ENCODE data around the gene OTOS.

The OTOS gene

DNA sequence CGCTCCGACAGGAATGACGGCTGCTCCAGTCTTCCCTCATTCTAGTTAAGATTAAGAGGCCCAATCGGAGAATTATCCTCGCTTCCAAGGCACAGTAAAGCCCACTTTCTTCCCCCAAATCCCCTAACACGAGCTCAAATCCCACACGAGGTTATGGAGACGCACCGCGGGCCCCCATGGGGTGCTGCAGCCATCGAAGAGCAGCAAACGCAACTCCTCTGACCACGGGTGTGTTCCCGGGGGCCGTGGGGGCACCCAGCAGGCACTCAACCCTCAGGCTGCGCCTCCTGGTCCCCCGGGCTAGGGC, 4.8 kb downstream of the OTOS start:
- no peak for DNase-seq

DNA sequence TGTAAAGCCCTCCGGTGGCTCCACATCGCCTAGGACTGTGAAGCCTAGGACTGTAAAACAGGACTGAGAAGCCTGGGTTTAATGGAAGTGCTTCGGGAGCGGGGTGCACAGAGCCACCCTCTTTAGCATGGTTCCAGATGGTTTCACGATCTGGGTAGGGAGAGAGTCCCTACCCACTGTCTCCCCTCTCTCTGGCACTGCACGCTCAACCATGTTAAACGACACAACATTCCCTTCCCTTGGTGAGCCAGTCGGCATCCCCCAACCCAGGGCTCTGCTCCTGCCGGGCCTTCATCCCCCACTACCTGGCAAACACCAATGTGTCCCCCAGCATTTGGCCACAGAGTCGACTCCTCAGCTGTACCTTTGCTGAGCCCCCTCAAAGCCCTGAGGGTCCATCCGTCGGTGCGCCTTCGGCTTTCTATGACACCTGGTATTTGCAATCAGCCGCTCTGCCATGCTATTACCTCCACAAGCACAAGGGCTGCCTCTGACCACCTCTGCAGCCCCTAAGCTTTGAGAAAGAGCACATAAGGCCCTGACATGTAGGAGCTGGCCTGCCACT, 5.4 kb downstream of the OTOS start:
- no peak for DNase-seq

DNA sequence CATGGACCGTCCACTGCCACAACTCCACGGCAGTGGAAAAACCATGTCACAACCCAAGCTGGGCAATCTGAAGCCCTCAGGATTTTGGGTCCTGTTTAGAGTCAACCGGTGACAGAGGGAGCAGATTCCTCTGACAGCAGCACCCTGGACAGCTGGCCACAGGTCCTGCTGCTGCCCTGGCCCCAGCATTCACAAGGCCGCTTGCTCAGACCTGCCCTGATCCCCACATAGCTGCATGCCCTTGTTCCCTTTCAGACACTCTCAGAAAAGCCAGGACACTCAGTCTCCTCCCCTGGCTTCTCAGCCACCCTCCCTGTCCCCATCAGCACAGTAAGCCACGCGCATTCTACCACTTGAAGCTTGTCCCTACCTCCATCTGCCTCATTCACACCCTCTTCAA, 6.0 kb downstream of the OTOS start:
- no peak for DNase-seq

DNA sequence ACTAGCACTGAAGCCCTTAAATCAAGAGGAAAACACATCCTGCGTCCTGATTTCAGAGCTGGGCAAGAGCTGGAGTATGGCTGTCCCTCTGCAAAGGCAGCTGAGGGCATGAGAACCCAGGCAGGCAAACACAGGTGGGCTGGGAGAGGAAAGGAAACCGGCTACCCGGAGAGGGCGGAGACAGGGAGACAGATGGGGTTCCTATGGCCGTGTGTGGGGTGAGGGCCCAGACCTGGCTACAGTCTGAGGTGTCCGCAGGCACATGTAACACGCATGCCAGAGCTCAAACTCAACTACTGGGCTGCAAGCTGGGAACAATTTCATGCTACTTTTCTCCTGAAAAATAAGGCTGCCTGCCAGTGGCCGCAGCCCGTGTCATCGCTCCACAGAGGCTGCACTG, 7.1 kb downstream of the OTOS start:
- no peak for DNase-seq

DNA sequence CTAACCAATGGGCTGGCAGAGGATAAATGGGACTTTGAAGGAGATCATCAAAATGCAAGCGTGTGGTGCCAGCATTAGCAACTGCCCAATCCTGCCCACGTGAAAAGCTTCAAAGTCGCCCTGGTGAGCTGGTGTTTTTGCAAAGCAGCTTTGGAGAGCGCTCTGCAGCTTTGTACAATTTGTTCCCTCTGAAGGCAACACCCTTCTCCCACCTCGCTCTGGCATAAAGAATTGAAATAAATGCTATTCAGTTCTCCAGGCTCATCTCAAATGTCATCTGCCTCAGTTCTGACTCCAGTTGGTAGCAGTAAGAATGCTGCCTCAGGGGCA, 7.8 kb downstream of the OTOS start:
- DNase-seq = no peak

DNA sequence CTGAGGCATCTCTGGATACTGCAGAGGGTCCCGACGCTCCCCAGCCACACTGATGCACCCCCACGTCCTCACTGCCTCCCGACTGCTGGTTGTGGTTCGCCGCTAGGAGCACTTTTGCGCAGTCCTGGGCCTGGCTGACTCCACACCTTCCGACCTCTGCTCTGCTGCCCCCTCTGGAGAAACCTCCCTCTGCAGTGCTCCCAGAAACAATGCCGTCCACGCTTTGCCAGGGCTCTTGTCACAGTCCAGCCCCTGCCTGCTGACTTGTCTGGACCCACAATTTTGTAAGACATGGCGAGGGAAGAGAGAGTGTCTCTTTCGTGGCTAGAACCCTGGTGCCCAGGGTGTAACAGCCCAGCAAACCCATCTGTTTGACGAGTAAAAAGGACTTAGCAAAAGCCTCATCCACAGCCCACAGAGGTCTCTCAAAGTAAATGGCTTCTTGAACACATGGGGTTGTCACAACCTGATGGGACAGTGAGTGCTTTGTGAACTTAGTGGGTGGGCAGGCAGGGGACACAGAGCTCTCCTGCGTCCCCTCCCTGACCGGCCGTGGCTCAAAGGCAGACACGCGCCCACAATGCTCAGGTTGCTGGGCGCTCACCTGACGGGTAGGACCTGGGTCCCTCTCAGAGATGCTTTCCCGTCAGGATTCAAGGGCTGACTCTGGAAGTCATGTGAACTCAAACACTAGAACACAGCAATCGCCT, 8.4 kb downstream of the OTOS start:
- no peak for DNase-seq

DNA sequence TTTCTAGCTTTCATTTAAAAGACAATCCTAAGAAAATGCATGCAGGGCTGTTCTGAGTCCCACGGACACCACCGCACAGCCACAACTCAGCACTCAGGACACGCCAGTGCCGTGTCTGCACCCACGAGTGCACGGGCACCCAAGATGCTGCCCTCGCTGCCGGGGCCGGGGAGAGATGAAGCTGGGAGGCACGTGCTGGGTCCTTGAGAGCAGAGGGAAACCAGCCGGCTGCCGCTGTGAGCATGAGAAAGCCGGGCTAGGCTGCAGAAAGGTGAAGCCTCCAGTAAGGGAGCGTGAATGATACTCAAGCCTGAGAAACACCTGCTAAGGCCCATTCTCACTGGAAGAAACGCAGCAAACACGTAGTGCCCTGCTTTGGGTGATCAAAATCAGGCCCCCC, 9.2 kb downstream of the OTOS start:
- DNase-seq = no peak

DNA sequence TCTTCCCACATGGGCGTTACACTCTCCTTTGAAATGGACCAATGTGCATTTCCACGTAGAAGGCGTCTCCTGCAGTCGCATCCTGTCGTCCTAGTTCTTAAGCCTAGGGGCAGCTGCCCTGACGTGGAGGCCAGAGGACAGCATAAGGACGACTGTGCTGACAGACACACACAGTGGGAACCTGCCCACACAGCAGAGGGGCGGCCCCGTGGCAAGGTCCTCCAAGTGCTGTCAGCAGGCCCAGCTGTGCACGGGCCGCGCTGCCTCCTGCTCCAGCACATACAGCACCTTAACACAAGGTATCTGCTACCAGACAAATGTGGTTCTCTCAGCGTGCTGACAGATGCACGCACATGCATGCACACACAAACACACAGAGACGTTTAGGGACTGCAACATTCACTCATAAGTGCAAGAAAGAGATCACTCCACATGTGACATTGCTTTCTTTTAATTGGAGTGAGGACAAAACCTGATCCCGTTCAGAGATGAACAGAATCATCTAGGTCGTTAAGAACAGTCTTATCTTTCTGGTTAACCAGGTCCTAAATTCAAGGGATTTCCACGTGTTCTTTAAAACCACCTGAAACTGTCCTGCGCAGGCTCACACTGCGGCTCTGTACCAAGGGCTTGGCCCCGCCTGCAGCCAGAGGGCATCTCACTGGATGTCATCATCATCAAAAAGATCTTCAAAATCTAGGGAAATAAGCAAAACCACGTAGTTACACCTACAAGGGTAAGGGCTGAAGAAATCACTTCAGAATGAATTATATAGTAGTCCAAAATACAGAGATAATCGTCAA, 9.9 kb downstream of the OTOS start:
- DNase-seq = no peak

DNA sequence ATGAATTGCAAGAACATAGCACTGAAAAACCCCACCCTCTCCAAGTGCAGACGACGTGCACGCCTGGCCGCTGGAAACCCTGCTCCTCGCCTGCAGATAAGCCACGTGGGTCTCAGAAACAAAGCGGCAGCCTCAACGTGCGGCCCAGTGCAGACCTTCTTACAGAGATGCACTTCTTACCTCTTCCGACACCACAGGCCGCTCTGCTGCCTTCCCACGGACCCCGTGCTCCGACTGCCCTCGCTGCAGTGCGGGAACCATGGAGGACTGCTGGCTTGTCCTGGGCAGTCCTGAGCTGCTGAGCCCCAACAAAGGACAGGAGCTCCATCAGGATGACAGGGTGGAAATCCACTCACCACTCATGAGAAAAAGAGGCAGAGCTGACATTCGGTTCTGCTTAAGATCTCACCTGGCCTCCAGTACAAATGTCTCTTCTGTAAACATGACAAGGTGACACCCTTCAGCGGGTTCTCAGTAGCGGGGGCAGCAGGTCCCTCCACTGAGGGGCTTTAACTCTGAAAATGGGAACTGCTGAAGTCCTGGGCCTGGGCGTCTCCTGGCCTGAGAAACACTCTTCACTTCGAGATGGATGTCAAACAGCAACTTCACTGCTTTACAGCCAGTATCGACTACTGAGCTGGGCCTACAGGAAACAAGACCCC, 10.6 kb downstream of the OTOS start:
- no peak for DNase-seq

DNA sequence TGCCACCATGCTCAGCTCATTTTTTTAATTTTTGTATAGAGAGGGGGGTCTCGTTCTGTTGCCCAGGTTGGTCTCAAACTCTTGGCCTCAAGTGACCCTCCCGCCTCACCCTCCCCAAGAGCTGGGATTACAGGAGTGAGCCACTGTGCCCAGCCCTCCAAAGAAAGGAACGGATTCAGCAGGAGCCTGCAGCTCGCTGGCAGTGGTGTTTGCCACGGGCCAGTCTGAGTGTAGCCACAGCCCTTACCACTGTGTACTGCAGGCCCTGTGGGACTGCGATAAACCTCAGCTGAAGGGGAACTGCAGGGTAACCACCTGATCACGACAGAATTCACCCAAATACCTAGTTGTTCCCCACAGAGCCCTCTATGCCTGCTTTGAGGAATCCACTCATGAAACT, 11.1 kb downstream of the OTOS start:
- no peak for DNase-seq

DNA sequence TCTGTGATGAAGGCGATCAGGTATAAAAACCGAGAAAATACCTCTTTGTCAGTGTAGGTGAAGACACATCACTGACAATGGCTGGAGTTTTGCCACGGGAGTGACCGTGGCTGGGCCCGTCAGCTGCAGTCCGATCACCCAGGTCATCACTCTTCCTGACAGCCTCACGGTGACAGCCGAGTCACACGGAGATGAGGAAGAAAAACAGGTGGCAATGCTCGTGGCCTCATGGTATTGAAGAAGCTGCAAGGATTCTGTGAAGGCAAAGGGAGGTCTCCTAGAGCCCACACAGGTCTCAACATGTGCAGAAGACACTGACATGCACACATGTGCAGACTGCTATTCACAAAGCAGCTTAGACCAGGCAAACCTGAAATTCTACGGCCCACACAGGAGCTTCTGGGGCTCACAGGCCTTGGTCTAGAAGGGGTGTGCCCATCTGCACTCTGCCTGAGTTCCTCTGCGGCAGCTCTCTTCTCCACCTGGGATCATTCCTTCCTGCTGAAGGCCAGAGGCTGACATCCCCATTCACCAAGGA, 11.8 kb downstream of the OTOS start:
- no peak for DNase-seq

DNA sequence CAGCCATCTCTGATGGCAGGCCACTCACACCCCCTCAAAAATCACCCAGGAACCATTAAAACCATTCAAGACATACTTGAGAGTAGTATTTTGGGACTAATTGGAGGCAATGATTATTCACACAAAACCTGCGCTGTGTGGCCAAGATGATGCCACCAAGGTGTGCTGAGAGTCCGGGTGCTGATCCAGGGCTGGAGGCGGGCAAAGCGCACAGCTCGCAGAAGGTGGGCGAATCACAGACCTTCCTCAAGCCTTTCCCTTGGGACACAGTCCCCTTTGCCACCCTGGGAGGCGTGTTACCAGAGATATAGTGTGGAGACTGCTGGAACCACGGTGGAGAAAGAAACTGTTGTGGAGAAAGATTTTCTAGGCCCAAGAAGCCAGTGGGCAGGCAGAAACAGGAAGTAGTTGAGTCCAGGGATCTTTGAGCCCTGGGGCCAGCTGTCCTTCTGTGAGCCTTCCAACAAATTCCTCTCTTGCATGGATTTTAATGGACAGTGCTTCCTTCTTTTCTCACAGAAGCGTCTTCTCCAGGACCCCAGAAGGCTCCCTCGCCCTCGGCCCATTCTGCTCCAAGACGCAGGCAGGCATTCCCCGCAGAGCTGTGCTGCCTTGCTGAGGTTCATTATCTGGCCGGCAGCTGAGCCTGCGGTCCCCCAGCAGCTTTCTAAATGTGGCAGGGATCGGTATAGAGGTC, 12.4 kb downstream of the OTOS start:
- DNase-seq = no peak

DNA sequence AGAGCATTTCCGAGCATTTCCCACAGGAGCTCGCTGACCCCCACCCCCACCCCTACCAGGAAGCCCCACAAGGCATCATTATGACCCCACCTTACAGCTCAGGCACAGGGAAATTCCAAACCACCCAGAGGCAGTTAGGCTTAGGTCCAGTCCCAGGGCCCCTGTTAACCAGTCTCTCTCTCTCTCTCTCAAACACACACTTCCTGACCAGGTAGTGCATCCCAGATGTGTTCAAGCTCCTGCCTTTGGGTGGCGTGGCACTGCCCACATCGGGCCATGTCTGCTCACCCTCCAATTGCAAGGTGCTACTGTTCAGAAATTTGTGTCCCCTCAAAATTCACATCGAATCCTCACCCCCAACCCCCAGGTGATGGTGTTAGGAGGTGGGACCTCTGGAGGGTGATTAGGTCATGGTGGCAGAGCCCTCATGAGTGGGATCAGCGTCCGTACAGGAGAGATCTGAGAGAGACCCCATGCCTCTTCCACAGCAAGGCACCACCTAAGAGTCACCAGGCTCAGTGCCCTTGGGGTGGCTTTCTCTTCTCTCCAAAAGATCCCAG, 13.2 kb downstream of the OTOS start:
- DNase-seq = no peak

DNA sequence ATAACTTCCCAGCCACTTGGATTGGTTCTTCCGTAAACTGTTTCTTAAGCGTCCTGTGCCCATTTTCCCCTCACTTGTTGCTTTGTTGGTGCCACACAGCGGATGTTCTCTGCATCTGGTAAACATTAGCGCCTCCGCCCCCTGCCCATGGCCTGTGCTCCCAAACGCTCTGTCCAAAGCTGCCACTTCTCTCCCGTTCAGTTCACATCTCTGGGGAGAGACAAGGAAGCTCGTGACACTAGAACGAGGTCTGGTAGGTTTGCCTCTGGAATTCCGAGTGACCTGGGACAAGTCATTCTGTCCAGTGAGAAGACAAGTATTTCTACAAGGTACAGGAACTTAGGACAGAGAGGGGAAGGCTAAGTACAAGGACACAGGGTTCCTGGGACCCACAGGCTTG, 13.7 kb downstream of the OTOS start:
- no peak for DNase-seq

DNA sequence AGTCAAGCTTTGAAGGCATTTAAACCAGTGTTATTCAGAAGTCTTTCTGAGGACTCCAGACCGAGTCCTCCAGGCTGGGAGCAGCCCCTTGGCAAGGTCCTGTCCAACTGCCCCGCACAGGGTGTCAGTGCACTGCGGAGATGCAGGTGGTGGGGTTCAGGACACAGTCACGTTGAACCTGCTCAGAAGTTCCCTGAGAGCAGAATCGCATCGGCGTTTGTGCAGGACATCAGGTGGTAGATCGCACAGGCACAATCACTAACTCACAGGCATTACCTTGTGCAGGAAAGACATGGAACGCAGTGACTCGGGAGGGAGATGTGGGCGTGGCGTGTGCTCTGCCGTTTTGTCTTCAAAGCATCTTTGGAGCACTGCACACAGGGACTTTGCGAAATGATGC, 14.7 kb downstream of the OTOS start:
- DNase-seq = no peak

DNA sequence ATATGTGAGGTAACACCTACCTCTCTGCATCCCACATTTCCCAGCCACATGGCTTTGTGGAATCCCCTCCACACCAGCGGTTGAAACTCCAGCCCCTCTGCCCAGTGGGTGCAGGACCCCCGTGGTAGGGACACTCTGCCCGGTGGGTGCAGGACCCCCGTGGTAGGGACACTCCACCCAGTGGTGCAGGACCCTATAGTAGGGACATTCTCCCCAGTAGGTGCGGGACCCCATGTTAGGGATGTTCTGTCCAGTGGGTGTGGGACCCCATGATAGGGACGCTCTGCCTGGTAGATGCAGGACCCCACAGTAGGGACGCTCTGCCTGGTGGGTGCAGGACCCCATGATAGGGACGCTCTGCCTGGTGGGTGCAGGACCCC, 15.8 kb downstream of the OTOS start:
- DNase-seq = no peak

DNA sequence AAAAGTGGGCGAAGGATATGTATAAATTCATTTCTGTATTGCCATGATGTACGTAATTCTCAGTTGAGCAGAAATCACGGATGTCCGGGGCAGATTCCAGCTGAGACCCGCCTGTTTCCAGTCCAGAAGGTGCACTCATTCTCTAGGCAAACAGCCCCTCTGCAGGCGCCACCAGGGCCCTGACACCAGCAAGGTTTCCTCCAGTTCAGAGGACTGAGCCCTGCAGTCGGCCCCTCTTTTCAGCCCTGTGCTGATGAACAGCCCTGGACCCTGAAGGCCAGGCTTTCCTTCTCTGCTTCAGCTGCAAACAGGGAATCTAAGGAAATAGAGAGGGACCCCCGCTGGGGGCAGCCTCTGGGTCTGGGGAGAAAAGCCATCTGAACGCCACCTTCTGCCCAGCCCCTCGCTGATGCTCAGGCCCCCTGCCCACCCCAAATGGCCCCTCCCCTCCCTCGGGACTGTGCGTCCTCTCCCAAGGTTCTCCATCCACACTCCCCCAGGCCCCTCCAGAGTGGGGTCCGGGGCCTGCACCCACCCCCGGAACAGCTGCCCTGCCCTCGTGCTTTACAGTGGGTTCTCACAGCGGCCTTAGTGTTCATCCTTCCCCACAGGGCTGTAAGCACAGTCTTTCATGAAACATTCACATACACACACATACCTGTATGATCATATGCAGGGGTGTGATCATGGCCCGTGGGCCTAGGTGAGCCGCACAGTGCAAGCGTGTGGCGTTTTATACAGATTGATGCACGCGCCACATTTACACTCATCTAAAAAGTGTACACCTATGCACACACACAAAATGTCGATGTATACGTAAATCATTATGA, 16.4 kb downstream of the OTOS start:
- no peak for DNase-seq

DNA sequence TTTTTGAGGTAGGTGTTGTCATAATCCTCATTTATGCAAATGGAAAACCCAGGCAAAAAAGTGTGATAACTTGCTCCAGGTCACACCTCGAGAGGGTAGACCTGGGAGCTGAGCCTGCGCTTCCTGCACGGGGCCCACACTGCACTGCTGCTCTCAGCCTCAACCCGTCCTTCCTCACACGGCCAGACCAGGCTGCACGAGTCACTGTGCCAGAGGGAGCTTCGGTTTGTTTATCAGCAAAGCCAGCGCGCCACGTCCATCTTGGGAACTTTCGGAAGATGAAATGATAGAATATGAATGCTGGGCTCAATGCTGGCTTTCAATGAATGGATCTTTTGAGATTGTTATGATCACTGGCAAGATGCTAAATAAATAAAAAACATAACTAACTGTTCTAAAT, 18.8 kb downstream of the OTOS start:
- DNase-seq = no peak

DNA sequence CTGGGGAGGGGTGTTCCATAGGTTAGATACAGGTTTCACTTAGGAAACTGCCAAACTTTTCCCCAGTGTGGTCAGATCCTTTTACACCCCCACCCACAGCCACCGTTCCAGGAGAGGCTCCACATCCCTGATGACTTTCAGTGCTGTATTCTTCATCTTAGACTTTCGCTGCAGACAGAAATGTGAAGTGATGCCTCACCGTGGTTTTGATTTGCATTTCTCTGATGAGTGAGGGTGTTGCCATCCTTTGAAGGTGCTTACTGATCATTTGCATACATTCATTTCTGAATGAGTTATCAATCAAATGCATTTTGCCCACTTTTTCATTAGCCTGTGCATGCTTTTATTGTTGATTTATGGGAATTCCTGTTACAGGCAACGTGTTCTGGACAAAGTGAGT, 19.3 kb downstream of the OTOS start:
- no peak for DNase-seq

DNA sequence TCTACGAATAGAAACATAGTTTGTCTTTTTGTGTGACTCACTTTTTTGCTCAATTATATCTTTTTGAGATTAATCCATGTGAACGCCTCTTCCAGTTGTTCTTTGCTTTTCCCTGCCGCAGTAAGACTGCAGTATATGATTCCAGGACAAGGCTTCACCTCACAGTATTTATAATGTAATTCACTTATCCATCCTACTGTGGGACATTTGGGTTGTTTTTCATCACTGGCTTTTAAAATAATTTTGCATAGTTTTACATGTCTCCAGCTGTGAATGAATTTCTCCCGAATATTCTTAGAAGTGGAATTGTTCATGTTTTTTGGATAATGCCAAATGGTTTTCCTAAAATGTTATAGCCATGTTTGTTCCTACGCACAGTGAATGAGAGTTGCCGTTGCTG, 26.2 kb downstream of the OTOS start:
- DNase-seq = no peak

DNA sequence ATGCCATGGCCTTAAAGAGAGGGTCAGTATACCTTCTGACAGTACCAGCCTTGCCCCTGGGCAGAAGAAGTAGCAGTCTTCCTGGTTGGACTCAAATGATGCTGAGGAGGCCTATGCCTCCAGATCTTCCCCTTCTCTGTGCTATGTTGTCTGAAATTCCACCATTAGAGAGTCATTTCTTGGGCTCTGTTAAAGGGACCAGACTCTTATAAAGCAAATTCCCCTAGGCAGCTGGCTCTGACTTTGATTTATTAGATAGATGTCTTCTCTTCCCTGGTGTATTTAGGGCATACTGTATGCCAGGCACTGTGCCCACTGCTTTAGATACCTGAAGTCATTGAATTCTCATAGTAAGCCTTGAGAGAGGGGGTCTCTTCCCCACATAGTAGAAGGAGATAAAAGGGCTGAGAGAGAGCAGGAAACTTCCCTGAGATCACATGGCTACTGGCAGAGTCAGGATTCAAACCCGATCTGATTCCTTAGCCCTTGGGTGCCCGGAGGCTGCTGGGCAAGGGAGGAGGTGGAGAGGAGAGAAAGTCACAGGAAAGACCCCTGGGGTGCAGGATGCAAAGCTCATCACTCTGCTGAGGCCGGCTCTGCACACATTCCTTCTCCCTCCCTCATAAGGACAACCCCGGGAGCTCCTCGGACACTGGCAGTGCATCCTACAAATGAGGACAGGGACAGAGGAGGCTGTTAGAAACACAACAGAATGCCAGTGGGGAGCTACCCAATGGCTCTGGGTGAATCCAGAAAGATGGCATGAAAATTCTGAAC, 27.4 kb downstream of the OTOS start:
- DNase-seq = no peak

Measured in CD4-positive, alpha-beta T cell treated with Interleukin-4 for 4 hours (primary cell).